Measurements from ENCODE around the gene CDK14.

CDK14 gene

DNA sequence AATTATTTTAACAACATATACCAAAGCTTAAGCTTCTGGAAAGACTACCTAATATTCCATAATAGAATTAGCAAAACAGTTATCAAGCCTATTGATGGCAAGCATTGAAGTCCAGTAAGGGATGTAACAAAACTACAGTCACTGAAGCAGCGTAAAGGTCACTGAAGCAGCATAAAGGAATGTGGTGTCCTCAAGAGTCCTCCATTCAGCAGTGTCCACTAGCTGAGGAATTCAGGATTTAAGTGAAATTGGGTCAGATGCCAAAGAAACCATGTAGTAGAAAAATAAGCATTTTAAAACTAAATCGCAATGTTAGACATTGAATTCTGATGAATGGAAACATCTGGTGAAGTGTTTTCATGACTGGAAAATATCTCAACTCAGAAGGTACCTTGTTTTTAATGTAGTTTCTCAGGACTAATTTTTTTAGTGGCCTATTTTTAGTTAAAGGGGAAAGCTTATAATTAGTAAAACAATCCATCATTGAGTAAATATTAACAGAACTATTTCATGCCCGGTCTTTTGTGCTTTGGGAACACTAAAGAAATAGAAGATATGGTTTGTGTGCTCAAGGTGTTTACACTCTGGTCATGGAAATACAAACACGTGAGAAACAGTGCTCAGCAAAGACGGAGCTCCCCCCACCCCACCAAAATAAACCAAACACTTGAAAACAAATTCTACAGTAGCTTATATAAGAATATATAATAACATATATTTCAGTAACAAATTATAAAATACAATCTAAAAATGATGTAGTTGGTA lies 121.4 kb downstream of the CDK14 start:
- H3K4me3 ChIP-seq (ENCODE audit: low read depth, low read length), result no peak overlapping the region
- TF ChIP-seq, protein P1, sequence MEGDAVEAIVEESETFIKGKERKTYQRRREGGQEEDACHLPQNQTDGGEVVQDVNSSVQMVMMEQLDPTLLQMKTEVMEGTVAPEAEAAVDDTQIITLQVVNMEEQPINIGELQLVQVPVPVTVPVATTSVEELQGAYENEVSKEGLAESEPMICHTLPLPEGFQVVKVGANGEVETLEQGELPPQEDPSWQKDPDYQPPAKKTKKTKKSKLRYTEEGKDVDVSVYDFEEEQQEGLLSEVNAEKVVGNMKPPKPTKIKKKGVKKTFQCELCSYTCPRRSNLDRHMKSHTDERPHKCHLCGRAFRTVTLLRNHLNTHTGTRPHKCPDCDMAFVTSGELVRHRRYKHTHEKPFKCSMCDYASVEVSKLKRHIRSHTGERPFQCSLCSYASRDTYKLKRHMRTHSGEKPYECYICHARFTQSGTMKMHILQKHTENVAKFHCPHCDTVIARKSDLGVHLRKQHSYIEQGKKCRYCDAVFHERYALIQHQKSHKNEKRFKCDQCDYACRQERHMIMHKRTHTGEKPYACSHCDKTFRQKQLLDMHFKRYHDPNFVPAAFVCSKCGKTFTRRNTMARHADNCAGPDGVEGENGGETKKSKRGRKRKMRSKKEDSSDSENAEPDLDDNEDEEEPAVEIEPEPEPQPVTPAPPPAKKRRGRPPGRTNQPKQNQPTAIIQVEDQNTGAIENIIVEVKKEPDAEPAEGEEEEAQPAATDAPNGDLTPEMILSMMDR (IDR thresholded peaks at IDR 0.05; ENCODE audit: insufficient read depth, low read depth, low read length, missing control alignments), result no peak
- DNase-seq (ENCODE audit: low read depth), result no peak

GRCh38 chr7:90719155-90719554 lies 123.0 kb downstream of the CDK14 start:
- DNase-seq (ENCODE audit: low read depth), result no peak
- TF ChIP-seq, protein P1 (IDR thresholded peaks at IDR 0.05; ENCODE audit: insufficient read depth, low read depth, low read length, missing control alignments), result no peak
- H3K4me3 ChIP-seq (ENCODE audit: low read depth, low read length), result no peak overlapping the region

- DNase-seq (ENCODE audit: low read depth), result no peak
- TF ChIP-seq, protein P1 (IDR thresholded peaks at IDR 0.05; ENCODE audit: insufficient read depth, low read depth, low read length, missing control alignments), result no peak
- H3K4me3 ChIP-seq (ENCODE audit: low read depth, low read length), result no peak overlapping the region
Measured at GRCh38 chr7:90720984-90721760, 125.1 kb downstream of the CDK14 start.

- no peak for DNase-seq (ENCODE audit: low read depth)
- TF ChIP-seq, protein P1 (IDR thresholded peaks at IDR 0.05; ENCODE audit: insufficient read depth, low read depth, low read length, missing control alignments), result no peak
- no peak overlapping the region for H3K4me3 ChIP-seq (ENCODE audit: low read depth, low read length)
Measured at GRCh38 chr7:90721869-90722431, 125.8 kb downstream of the CDK14 start.

DNA sequence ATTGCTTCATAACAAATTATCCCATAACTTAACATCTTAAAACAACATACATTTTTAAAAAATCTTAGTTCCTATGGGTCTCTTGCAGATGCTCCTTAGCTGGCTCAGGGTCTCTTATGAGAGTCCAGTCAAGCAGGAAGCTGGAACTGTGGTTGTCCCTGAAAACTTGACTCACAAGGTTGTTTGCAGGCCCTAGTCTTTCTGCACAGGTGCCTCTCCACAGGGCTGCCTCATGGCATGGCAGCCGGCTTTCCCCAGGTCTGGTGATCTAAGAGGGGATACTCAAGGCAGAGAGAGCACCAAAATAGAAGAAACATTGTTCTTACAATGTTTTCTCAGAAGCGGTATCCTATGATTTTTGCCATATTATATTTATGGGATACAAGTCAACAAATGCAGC lies 127.1 kb downstream of the CDK14 start:
- TF ChIP-seq, protein P1 (IDR thresholded peaks at IDR 0.05; ENCODE audit: insufficient read depth, low read depth, low read length, missing control alignments), result no peak
- H3K4me3 ChIP-seq (ENCODE audit: low read depth, low read length), result no peak overlapping the region
- DNase-seq (ENCODE audit: low read depth), result no peak

GRCh38 chr7:90723866-90724265 lies 127.7 kb downstream of the CDK14 start:
- no peak overlapping the region for H3K4me3 ChIP-seq (ENCODE audit: low read depth, low read length)
- DNase-seq (ENCODE audit: low read depth), result no peak
- TF ChIP-seq, protein P1 (IDR thresholded peaks at IDR 0.05; ENCODE audit: insufficient read depth, low read depth, low read length, missing control alignments), result no peak

All from GM12865 (cell line).